Adrenal gland (tissue), 12 donors: ENCODE measurements around the gene DOCK4. TPM values are rescaled to one million over a fixed set of nuclear protein-coding genes. Genes with fewer than 3 reads are reported as not detected.
A peak's percentile ranks its signal among the peaks of the same experiment; 100 is the strongest.

Experiments
- DNase-seq, 7 donors: peaks; one replicate each; pipeline ENCODE4 v3.0.0-alpha.2; 2019 to 2020
- H3K27ac ChIP-seq, 5 donors: fragments of 200-600 bp; sonication (generic) in 4 of 5; 1 replicate in 3 of 5; 2 replicates in 2 of 5; pipeline versions ENCODE4 v1.5.1 to v1.8.0; 2016 to 2020; ENCODE audit warnings: mild to moderate bottlenecking in 1 of 5
- H3K27me3 ChIP-seq: fragments of 200-600 bp; 2 replicates; pipeline ENCODE4 v1.8.0; 2021
- H3K36me3 ChIP-seq, 2 donors: fragments of 200-600 bp; replicated peaks in 1 of 2; 1 replicate in 1 of 2; 2 replicates in 1 of 2; pipeline versions ENCODE4 v1.5.1 to v1.8.0; 2018 to 2022
- H3K4me1 ChIP-seq, 2 donors: fragments of 200-600 bp; replicated peaks in 1 of 2; 1 replicate in 1 of 2; 2 replicates in 1 of 2; pipeline versions ENCODE4 v1.5.1 to v1.8.0; 2018 to 2021
- H3K4me3 ChIP-seq, 4 donors: fragments of 200-600 bp; sonication (generic) in 3 of 4; one replicate each; pipeline ENCODE4 v1.5.1; 2016 to 2018
- H3K9me3 ChIP-seq, 3 donors: fragments of 200-600 bp; sonication (generic) in 1 of 3; replicated peaks in 1 of 3; 1 replicate in 2 of 3; 2 replicates in 1 of 3; pipeline versions ENCODE4 v1.5.1 to v1.8.0; 2016 to 2021
- POLR2A ChIP-seq, 2 donors: fragments of 450-650 bp; IDR thresholded peaks; one replicate each; pipeline ENCODE4 v1.6.1; 2017; ENCODE audit warnings: antibody characterized with exemption in 2 of 2, mild to moderate bottlenecking in 2 of 2, moderate library complexity in 1 of 2
- WGBS, 4 donors: extraction: QIAGEN DNeasy Blood & Tissue Kit in 2 of 4; methylation state at CpG; one replicate each; pipeline versions ENCODE4 v1.1.5 to v1.1.7; 2013 to 2017; 5-methylcytosine and 5-hydroxymethylcytosine counted together
- intact Hi-C, 2 donors: fragments of 100-400 bp; cut with DNase I; formaldehyde crosslinking; loops; one replicate each; pipeline versions ENCODE4 v1.14.1 to v1.15.0; 2022 to 2023
- polyA plus RNA-seq, 3 donors: library from polyadenylated mRNA; stranded (reverse); fragments of 200-250 nt in 2 of 3; fragments of 350-450 nt in 1 of 3; fragmentation: Illumina TruSeq in 1 of 3; extraction: RNeasy Lipid Tissue Mini Kit (QIAGEN cat#74804) in 1 of 3; gene quantifications; one replicate each; pipeline ENCODE4 v1.2.3, GENCODE V29; 2013 to 2014
- total RNA-seq, 9 donors: library from RNA; depleted of rRNA in 4 of 9; stranded (reverse); fragments of >200 nt in 4 of 9; fragments of 120-200 nt in 1 of 9; fragmentation: NEBNext Ultra II Directional in 1 of 9; extraction: Animal tissue kit (Norgen Biotek cat#: 25700) in 1 of 9; gene quantifications; one replicate each; pipeline versions ENCODE4 v1.1.0 to v1.2.4, GENCODE V29; 2013 to 2023
- TF ChIP-seq, protein P1 (sequence below), 6 experiments: fragments of 450-650 bp in 4 of 6; fragments of 200-600 bp in 2 of 6; sonication (generic) in 1 of 6; IDR thresholded peaks; 1 replicate in 5 of 6; 2 replicates in 1 of 6; pipeline versions ENCODE4 v1.5.1 to v1.8.0; 2016 to 2021; ENCODE audit warnings: antibody characterized with exemption in 6 of 6, mild to moderate bottlenecking in 2 of 6, moderate library complexity in 1 of 6
- donor health status: healthy with polysubstance abuse.
- donor health status: Bipolar disorder and iron deficiency.
- donor health status: DM: yes; HTN: yes; CAD: no.
- donor health status: DM: no; HTN: no; CAD: no.
- donor health status: DM: no; HTN: no; CAD: no.
- donor health status: DM: yes; HTN: yes; CAD: no.

DOCK4 gene
- total and polyA plus RNA-seq, 12 donors = 6.2 to 37.6 (median 21.1) TPM

DNA sequence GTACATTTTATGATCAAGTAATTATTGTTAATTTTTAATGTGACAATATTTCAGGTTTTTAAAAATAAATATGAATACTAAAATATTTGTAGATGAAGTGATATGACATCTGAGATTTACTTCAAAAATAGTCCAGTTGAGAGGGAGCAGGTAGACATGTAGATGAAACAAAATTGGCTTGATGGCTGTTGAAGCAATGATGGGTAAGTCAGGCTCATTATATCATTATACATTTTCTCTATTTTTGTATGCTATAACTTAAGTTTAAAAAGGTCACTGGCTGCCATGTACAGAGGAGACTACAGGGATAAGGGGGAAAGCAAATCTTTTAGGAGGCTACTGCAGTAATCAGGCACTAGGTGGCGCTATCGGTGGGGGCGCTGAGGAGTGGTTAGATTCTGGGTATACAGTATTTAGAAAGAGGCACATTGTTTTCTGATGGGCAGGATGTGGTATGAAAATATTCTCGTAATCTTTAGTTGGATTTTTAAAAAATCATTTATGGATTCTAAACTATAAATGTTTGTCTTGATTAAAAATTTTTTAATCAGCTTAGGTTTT lies 454.1 kb downstream of the DOCK4 start:
- peak; percentile 38 to 67 (median 47) for DNase-seq
- Histone ChIP-seq H3K27ac (no peak overlapping the region), H3K36me3 (no peaks in the 10 kb centered on the region), H3K4me1 (no peaks in the 10 kb centered on the region), H3K4me3 (no peak overlapping the region), H3K9me3 (no peaks in the 10 kb centered on the region), H3K27me3 (no peaks in the 10 kb centered on the region)
- TF ChIP-seq, protein P1, sequence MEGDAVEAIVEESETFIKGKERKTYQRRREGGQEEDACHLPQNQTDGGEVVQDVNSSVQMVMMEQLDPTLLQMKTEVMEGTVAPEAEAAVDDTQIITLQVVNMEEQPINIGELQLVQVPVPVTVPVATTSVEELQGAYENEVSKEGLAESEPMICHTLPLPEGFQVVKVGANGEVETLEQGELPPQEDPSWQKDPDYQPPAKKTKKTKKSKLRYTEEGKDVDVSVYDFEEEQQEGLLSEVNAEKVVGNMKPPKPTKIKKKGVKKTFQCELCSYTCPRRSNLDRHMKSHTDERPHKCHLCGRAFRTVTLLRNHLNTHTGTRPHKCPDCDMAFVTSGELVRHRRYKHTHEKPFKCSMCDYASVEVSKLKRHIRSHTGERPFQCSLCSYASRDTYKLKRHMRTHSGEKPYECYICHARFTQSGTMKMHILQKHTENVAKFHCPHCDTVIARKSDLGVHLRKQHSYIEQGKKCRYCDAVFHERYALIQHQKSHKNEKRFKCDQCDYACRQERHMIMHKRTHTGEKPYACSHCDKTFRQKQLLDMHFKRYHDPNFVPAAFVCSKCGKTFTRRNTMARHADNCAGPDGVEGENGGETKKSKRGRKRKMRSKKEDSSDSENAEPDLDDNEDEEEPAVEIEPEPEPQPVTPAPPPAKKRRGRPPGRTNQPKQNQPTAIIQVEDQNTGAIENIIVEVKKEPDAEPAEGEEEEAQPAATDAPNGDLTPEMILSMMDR (IDR thresholded peaks at IDR 0.05) = peak; percentile 41 to 69 (median 64)
- TF ChIP-seq POLR2A (IDR thresholded peaks at IDR 0.05) = no peak
- intact Hi-C loops = loop anchor here in 1 of 2 donors (5.0 to 10.0 kb wide), 3 partner anchors 473 to 745 kb away; no protein-coding TSS in a partner anchor
- 26 to 32% (median 28%) methylated on average over 4 of the region's 4 CpGs for WGBS, 4 donors

DNA sequence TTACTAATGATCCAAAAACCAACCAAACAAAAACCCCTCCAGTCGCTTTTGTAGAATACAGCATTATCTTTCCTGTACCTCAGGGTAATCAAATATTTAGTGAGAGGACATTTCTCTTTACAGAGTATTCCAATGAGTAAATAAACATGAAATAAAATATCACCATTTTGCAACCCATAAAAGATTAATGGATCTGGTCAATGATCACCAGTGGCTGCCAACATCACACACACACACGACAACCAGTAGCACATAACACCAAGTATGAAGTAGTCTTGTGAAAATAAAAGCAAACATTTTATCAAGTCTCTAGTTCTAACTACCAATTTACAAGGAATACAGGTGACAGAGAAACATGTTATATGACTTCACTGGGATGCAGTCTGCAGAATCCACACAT lies 455.3 kb downstream of the DOCK4 start:
- Histone ChIP-seq H3K27ac (no peak overlapping the region), H3K36me3 (no peaks in the 10 kb centered on the region), H3K27me3 (no peaks in the 10 kb centered on the region), H3K9me3 (no peaks in the 10 kb centered on the region), H3K4me3 (no peak overlapping the region), H3K4me1 (no peaks in the 10 kb centered on the region)
- 90 to 97% (median 93%) methylated on average over 2 of the region's 2 CpGs for WGBS, 4 donors
- DNase-seq = no peak
- TF ChIP-seq, protein P1 (IDR thresholded peaks at IDR 0.05) = no peak
- intact Hi-C loops = loop anchor here in 1 of 2 donors (5.0 to 10.0 kb wide), 3 partner anchors 474 to 746 kb away; no protein-coding TSS in a partner anchor

DNA sequence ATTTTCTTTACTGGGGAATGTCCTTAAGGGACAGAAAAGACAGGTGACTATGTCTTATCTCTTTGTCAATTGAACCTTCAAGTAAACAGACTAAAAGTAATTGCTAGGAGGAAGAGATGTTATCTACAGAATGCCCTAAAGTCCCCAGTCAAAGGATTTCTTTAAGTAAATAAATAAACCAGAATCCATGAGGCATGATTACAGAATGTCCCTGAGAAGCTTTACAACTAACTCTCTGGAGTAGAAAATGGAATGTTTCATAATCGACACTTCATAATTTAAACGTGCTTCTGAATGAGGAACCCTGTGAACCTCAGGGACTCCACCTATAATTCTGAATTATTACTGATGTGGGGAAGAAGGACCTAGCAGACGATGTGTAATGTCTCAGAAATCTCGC lies 456.0 kb downstream of the DOCK4 start:
- intact Hi-C loops = loop anchor here in 1 of 2 donors (5.0 to 10.0 kb wide), 3 partner anchors 475 to 747 kb away; no protein-coding TSS in a partner anchor
- Histone ChIP-seq H3K4me3 (no peak overlapping the region), H3K36me3 (no peaks in the 10 kb centered on the region), H3K27me3 (no peaks in the 10 kb centered on the region), H3K4me1 (no peaks in the 10 kb centered on the region), H3K9me3 (no peaks in the 10 kb centered on the region), H3K27ac (no peak overlapping the region)
- 75 to 87% (median 81%) methylated on average over 4 of the region's 4 CpGs for WGBS, 4 donors
- DNase-seq = no peak
- TF ChIP-seq, protein P1 (IDR thresholded peaks at IDR 0.05) = no peak
- TF ChIP-seq POLR2A (IDR thresholded peaks at IDR 0.05) = no peak

DNA sequence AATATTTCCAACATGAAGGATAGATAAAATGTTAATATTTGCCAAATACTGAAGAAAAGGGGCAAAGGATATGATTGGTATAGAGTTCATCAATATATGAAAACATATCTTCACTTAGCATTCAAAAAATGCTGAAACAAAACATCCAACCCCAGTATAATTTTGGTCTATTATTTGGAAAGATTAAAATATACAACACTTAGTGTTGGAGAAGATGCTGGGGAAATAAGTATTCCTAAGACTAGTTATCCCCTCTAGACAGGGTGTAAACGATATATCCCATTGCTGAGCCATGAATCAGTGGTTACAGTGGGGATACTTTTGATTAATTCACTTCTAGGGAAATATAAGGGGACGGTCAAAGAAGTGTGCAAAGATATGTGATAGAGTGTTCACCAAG lies 456.6 kb downstream of the DOCK4 start:
- H3K4me3 ChIP-seq = no peak overlapping the region
- no peaks in the 10 kb centered on the region for H3K4me1 ChIP-seq
- no peak overlapping the region for H3K27ac ChIP-seq
- WGBS, 4 donors = 84 to 88% (median 87%) methylated on average over 2 of the region's 2 CpGs
- no peak for DNase-seq
- intact Hi-C loops = loop anchor here in 1 of 2 donors (5.0 to 10.0 kb wide), 3 partner anchors 475 to 748 kb away; no protein-coding TSS in a partner anchor
- TF ChIP-seq POLR2A (IDR thresholded peaks at IDR 0.05) = no peak
- TF ChIP-seq, protein P1 (IDR thresholded peaks at IDR 0.05) = no peak
- H3K27me3 ChIP-seq = no peaks in the 10 kb centered on the region
- H3K9me3 ChIP-seq = no peaks in the 10 kb centered on the region
- H3K36me3 ChIP-seq = no peaks in the 10 kb centered on the region
